H1 (cell line): ENCODE measurements around the gene TPP2. TPM values are rescaled to one million over a fixed set of nuclear protein-coding genes. Genes with fewer than 3 reads are reported as not detected.

Experiments used
- CTCF ChIA-PET: fragments of 300-600 bp; sonication (Branson Sonifier 250); formaldehyde crosslinking; loops from one replicate; lab custom pipeline; 2021; ENCODE audit not compliant: partially characterized antibody; lab: Charles Lee
- POLR2A ChIA-PET: fragments of 300-600 bp; sonication (Branson Sonifier 250); formaldehyde crosslinking; loops from one replicate; lab custom pipeline; 2021; ENCODE audit warnings: inconsistent platforms; ENCODE audit not compliant: partially characterized antibody; lab: Charles Lee
- DNase-seq, 2 experiments: peaks; one replicate each; pipeline versions ENCODE4 v3.0.0 to v3.0.0-alpha.2; 2010 to 2022; ENCODE audit warnings: low spot score in 2 of 2, low read depth in 1 of 2, mixed read lengths in 1 of 2
- FAIRE-seq: peaks from 2 replicates; lab custom pipeline; 2011; peaks lifted over from hg19 to GRCh38; lab: Jason Lieb, UNC
- H2AFZ ChIP-seq: 2 replicates; pipeline ENCODE4 v1.8.1; 2012; ENCODE audit warnings: low read length, inconsistent platforms
- H2AK5ac ChIP-seq: 2 replicates; pipeline ENCODE4 v1.6.1; 2013; ENCODE audit warnings: low read depth, low read length
- H2BK120ac ChIP-seq: replicated peaks from 2 replicates; pipeline ENCODE3; 2013; ENCODE audit warnings: low read depth, low read length, inconsistent platforms
- H2BK12ac ChIP-seq: 2 replicates; pipeline ENCODE4 v1.6.1; 2013; ENCODE audit warnings: low read depth, low read length
- H2BK15ac ChIP-seq: 2 replicates; pipeline ENCODE4 v1.6.1; 2013; ENCODE audit warnings: low read length
- H2BK20ac ChIP-seq: 2 replicates; pipeline ENCODE4 v1.6.1; 2013; ENCODE audit warnings: low read length
- H2BK5ac ChIP-seq: 2 replicates; pipeline ENCODE4 v1.6.1; 2013; ENCODE audit warnings: low read depth, low read length
- H3K14ac ChIP-seq: 2 replicates; pipeline ENCODE4 v1.6.1; 2013; ENCODE audit warnings: inconsistent platforms; ENCODE audit not compliant: insufficient read length
- H3K18ac ChIP-seq: 2 replicates; pipeline ENCODE4 v1.6.1; 2013; ENCODE audit warnings: low read length; ENCODE audit errors: extremely low read depth
- H3K23ac ChIP-seq: 2 replicates; pipeline ENCODE4 v1.6.1; 2013; ENCODE audit warnings: inconsistent platforms; ENCODE audit not compliant: insufficient read length
- H3K23me2 ChIP-seq: 2 replicates; pipeline ENCODE4 v1.6.1; 2013; ENCODE audit warnings: low read depth, low read length
- H3K27ac ChIP-seq: 2 replicates; pipeline ENCODE4 v1.6.1; 2011; ENCODE audit warnings: low read depth, low read length, inconsistent platforms
- H3K27me3 ChIP-seq, 4 experiments: replicated peaks in 1 of 4; 1 replicate in 1 of 4; 2 replicates in 3 of 4; pipeline versions ENCODE4 v1.6.1 to v1.8.1; 2011 to 2013; ENCODE audit warnings: low read length in 3 of 4, mild to moderate bottlenecking in 3 of 4, inconsistent platforms in 2 of 4, mixed read lengths in 2 of 4, moderate library complexity in 1 of 4; ENCODE audit not compliant: control insufficient read depth in 3 of 4, insufficient read depth in 3 of 4; ENCODE audit errors: extremely low read depth in 1 of 4
- H3K36me3 ChIP-seq, 4 experiments: 2 replicates each; pipeline versions ENCODE4 v1.6.1 to v1.8.1; 2011 to 2013; ENCODE audit warnings: mild to moderate bottlenecking in 4 of 4, low read length in 3 of 4, moderate library complexity in 2 of 4, control low read depth in 1 of 4, inconsistent platforms in 1 of 4; ENCODE audit not compliant: insufficient read depth in 4 of 4, control insufficient read depth in 2 of 4
- H3K4ac ChIP-seq: replicated peaks from 2 replicates; pipeline ENCODE3; 2013; ENCODE audit warnings: low read length, low read depth, mixed read lengths, inconsistent platforms; ENCODE audit not compliant: insufficient read length
- H3K4me1 ChIP-seq, 4 experiments: replicated peaks in 1 of 4; 1 replicate in 1 of 4; 2 replicates in 3 of 4; pipeline versions ENCODE4 v1.6.1 to v1.8.1; 2011 to 2013; ENCODE audit warnings: low read length in 3 of 4, inconsistent platforms in 2 of 4, mixed read lengths in 1 of 4; ENCODE audit not compliant: insufficient read depth in 4 of 4, control insufficient read depth in 3 of 4
- H3K4me2 ChIP-seq, 2 experiments: 2 replicates each; pipeline versions ENCODE4 v1.6.1 to v1.8.1; 2011 to 2013; ENCODE audit warnings: low read depth in 2 of 2, low read length in 2 of 2, control low read depth in 1 of 2, inconsistent platforms in 1 of 2, mild to moderate bottlenecking in 1 of 2; ENCODE audit not compliant: insufficient read depth in 1 of 2
- H3K4me3 ChIP-seq, 4 experiments: fragments of 200-600, 300-600 bp in 1 of 4; sonication (generic), shearing (Covaris generic), sonication (Bioruptor Twin) in 1 of 4; 2 replicates each; pipeline versions ENCODE4 v1.5.1 to v1.8.1; 2011 to 2016; ENCODE audit warnings: low read length in 4 of 4, low read depth in 3 of 4, control low read depth in 2 of 4, inconsistent platforms in 2 of 4, mild to moderate bottlenecking in 2 of 4, mixed read lengths in 1 of 4, moderate library complexity in 1 of 4; ENCODE audit not compliant: insufficient read depth in 2 of 4; ENCODE audit errors: extremely low read depth in 1 of 4
- H3K56ac ChIP-seq: replicated peaks from 2 replicates; pipeline ENCODE3; 2013; ENCODE audit warnings: low read depth, mild to moderate bottlenecking, mixed read lengths, low read length, inconsistent platforms; ENCODE audit not compliant: insufficient read length
- H3K79me1 ChIP-seq: 2 replicates; pipeline ENCODE4 v1.6.1; 2013; ENCODE audit warnings: low read depth, low read length, control low read depth
- H3K79me2 ChIP-seq, 2 experiments: 2 replicates each; pipeline versions ENCODE4 v1.6.1 to v1.8.1; 2012 to 2013; ENCODE audit warnings: low read length in 2 of 2, mild to moderate bottlenecking in 2 of 2, inconsistent platforms in 1 of 2; ENCODE audit not compliant: insufficient read depth in 2 of 2, control insufficient read depth in 1 of 2
- H3K9ac ChIP-seq, 4 experiments: replicated peaks in 1 of 4; 1 replicate in 1 of 4; 2 replicates in 3 of 4; pipeline versions ENCODE4 v1.6.1 to v1.8.1; 2011 to 2013; ENCODE audit warnings: low read depth in 3 of 4, low read length in 3 of 4, control low read depth in 2 of 4, mild to moderate bottlenecking in 2 of 4, moderate library complexity in 2 of 4, inconsistent platforms in 1 of 4; ENCODE audit errors: extremely low read depth in 1 of 4
- H3K9me3 ChIP-seq, 2 experiments: 2 replicates each; pipeline versions ENCODE4 v1.6.1 to v1.8.1; 2012 to 2013; ENCODE audit warnings: mild to moderate bottlenecking in 2 of 2, moderate library complexity in 2 of 2, control low read depth in 1 of 2, inconsistent platforms in 1 of 2, low read depth in 1 of 2, low read length in 1 of 2, mixed read lengths in 1 of 2; ENCODE audit not compliant: insufficient read depth in 2 of 2
- H4K20me1 ChIP-seq, 2 experiments: replicated peaks in 1 of 2; 2 replicates each; pipeline versions ENCODE3 to v1.8.1; 2011 to 2013; ENCODE audit warnings: inconsistent platforms in 2 of 2, low read length in 2 of 2, mild to moderate bottlenecking in 1 of 2; ENCODE audit not compliant: insufficient read depth in 2 of 2, control insufficient read depth in 1 of 2
- H4K5ac ChIP-seq: 2 replicates; pipeline ENCODE4 v1.6.1; 2013; ENCODE audit warnings: low read length, low read depth, mixed read lengths, inconsistent platforms; ENCODE audit not compliant: insufficient read length
- H4K8ac ChIP-seq: 2 replicates; pipeline ENCODE4 v1.8.0; 2013; ENCODE audit warnings: mild to moderate bottlenecking, moderate library complexity, low read length, inconsistent platforms; ENCODE audit not compliant: insufficient read depth; ENCODE audit errors: extremely low read depth
- H4K91ac ChIP-seq: replicated peaks from 2 replicates; pipeline ENCODE3; 2013; ENCODE audit warnings: low read length, mixed read lengths, inconsistent platforms; ENCODE audit not compliant: insufficient read length
- TAF7 ChIP-seq: optimal IDR thresholded peaks from 2 replicates; pipeline ENCODE3; 2011; ENCODE audit warnings: low read depth, mild to moderate bottlenecking, inconsistent platforms, low read length, moderate library complexity, borderline replicate concordance
- TCF12 ChIP-seq: IDR thresholded peaks from 2 replicates; pipeline ENCODE4 v1.6.1; 2011; ENCODE audit warnings: low read depth, mild to moderate bottlenecking, low read length
- ZNF274 ChIP-seq: IDR thresholded peaks from 2 replicates; pipeline ENCODE4 v1.7.0; 2012; ENCODE audit warnings: low read length, borderline replicate concordance; ENCODE audit errors: extremely low read depth
- WGBS, 2 experiments: shearing (Covaris generic) in 1 of 2; methylation state at CpG; one replicate each; pipeline versions ENCODE4 v1.1.6 to v1.1.7; 2013 to 2015; ENCODE audit warnings: low lambda C conversion rate in 2 of 2, mixed read lengths in 2 of 2, inconsistent platforms in 1 of 2, low coverage in 1 of 2, missing lambda C conversion rate in 1 of 2; ENCODE audit not compliant: insufficient replicate concordance in 2 of 2, insufficient coverage in 1 of 2, insufficient read length in 1 of 2; ENCODE audit errors: extremely low coverage in 1 of 2, missing lambda C conversion rate in 1 of 2; 5-methylcytosine and 5-hydroxymethylcytosine counted together
- polyA plus RNA-seq, 7 experiments: library from polyadenylated mRNA; depleted of rRNA in 3 of 7; stranded (reverse) in 5 of 7; unstranded in 2 of 7; fragments of >200 nt in 5 of 7; fragments of 200-250 nt in 2 of 7; gene quantifications; 1 replicate in 5 of 7; 2 replicates in 1 of 7; 4 replicates in 1 of 7; pipeline versions ENCODE4 v1.2.1 to v1.2.3, GENCODE V29; 2011 to 2013; ENCODE audit warnings: missing spikeins in 2 of 7, mixed read lengths in 2 of 7
- total RNA-seq: library from RNA; stranded (reverse); fragmentation: NEBNext Ultra II Directional; extraction: Animal tissue kit (Norgen Biotek cat#: 25700); gene quantifications from 2 replicates; pipeline ENCODE4 v1.2.1, GENCODE V29; 2021

The TPP2 gene
- total and polyA plus RNA-seq, 2 of the 8 experiments (the other 6 are each of a cell fraction or from before 2014, with no cell fraction given), result 15.9 to 85.7 TPM

- Histone ChIP-seq H4K20me1 (peaks cover 4% of the 10 kb centered on the region in 2 experiments), H3K27me3 (no peaks in the 10 kb centered on the region), H3K36me3 (peaks cover 7 to 64% (median 31%) of the 10 kb centered on the region in 4 experiments; a peak in 7 of 8 replicates), H3K23ac (no peak overlapping the region), H3K9me3 (no peaks in the 10 kb centered on the region), H4K91ac (no peak overlapping the region), H2AK5ac (no peak overlapping the region), H3K9ac (no peak overlapping the region), H2AFZ (no peak overlapping the region), H3K4me1 (no peaks in the 10 kb centered on the region), H3K27ac (no peak overlapping the region), H4K8ac (no peak overlapping the region), H3K56ac (no peak overlapping the region), H3K4me3 (no peak overlapping the region), H2BK120ac (no peak overlapping the region), H3K14ac (no peak overlapping the region), H3K79me2 (peaks cover 0 to 71% of the 10 kb centered on the region in 2 experiments; a peak in 2 of 4 replicates), H3K79me1 (peaks cover 4% of the 10 kb centered on the region; the same call in 1 of the 2 replicates), H2BK5ac (no peak overlapping the region), H3K4ac (no peak overlapping the region), H3K23me2 (no peaks in the 10 kb centered on the region; the same call in 1 of the 2 replicates), H2BK20ac (no peak overlapping the region), H4K5ac (no peak overlapping the region), H3K18ac (no peak overlapping the region), H2BK12ac (no peak overlapping the region), H2BK15ac (no peak overlapping the region), H3K4me2 (no peak overlapping the region)
- WGBS, 2 experiments, result 93% methylated on average over 9 of the region's 9 CpGs; no CpG with 5 or more reads in 1 of the 2 experiments
- POLR2A ChIA-PET, result interaction anchor here (1.2 kb wide), 2 partner anchors 13 to 15 kb away, joined by 3 to 5 read pairs; no protein-coding TSS in a partner anchor
- FAIRE-seq, result no peak
- no peak for TF ChIP-seq TAF7
- TF ChIP-seq TCF12, result no peak
- TF ChIP-seq ZNF274, result no peak
- DNase-seq, result no peak
- CTCF ChIA-PET, result no interaction called here
Measured at GRCh38 chr13:102610296-102610895, 13.6 kb downstream of the TPP2 start.
